OCI-LY3 (cell line): ENCODE data around the gene ATP12A.

Source experiments
- EZH2phosphoT487 ChIP-seq: fragments of 200-600 bp; shearing (Covaris generic); IDR thresholded peaks from 2 replicates; pipeline ENCODE4 v1.6.1; 2018; ENCODE audit warnings: antibody characterized with exemption, mixed run types, low read depth
- TF ChIP-seq, protein P1 (sequence below): fragments of 200-600, 300-600 bp; sonication (generic); IDR thresholded peaks from 2 replicates; pipeline ENCODE4 v1.5.1; 2014; ENCODE audit warnings: antibody characterized with exemption, low read length, low read depth

GRCh38 chr13:24650161-24650560 lies 30.0 kb upstream of the ATP12A start:
- TF ChIP-seq, protein P1, sequence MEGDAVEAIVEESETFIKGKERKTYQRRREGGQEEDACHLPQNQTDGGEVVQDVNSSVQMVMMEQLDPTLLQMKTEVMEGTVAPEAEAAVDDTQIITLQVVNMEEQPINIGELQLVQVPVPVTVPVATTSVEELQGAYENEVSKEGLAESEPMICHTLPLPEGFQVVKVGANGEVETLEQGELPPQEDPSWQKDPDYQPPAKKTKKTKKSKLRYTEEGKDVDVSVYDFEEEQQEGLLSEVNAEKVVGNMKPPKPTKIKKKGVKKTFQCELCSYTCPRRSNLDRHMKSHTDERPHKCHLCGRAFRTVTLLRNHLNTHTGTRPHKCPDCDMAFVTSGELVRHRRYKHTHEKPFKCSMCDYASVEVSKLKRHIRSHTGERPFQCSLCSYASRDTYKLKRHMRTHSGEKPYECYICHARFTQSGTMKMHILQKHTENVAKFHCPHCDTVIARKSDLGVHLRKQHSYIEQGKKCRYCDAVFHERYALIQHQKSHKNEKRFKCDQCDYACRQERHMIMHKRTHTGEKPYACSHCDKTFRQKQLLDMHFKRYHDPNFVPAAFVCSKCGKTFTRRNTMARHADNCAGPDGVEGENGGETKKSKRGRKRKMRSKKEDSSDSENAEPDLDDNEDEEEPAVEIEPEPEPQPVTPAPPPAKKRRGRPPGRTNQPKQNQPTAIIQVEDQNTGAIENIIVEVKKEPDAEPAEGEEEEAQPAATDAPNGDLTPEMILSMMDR: no peak
- no peak for TF ChIP-seq EZH2phosphoT487
